ENCODE results near the gene TBC1D2B.
"Not testable (repeated sequence)": the region's sequence is repeated elsewhere in the genome, so short reads cannot be mapped to it uniquely, and the experiment has no call there.

TBC1D2B gene

GRCh38 chr15:78002996-78003395 is 74.5 kb downstream of the TBC1D2B start:
- no peak for DNase-seq (ENCODE audit: low spot score)

- DNase-seq (ENCODE audit: low spot score): no peak
Observed at GRCh38 chr15:78001656-78002055, 75.9 kb downstream of the TBC1D2B start.

DNA sequence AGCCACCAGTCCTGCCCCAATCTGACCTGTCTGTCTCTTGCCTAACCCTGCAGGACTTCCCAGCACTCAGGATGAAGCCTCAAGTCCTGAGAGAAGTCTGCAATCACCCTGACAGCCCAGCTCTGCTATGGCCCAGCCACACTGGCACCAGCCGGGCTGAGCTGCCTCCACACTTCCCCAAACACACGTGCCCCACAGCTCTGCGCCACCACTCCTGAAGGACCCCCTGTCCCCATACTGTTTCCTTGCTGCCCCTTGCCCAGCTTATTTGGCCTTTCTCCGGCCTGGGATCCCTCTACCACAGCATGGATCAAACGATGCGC is 76.6 kb downstream of the TBC1D2B start:
- no peak for DNase-seq (ENCODE audit: low spot score)

DNA sequence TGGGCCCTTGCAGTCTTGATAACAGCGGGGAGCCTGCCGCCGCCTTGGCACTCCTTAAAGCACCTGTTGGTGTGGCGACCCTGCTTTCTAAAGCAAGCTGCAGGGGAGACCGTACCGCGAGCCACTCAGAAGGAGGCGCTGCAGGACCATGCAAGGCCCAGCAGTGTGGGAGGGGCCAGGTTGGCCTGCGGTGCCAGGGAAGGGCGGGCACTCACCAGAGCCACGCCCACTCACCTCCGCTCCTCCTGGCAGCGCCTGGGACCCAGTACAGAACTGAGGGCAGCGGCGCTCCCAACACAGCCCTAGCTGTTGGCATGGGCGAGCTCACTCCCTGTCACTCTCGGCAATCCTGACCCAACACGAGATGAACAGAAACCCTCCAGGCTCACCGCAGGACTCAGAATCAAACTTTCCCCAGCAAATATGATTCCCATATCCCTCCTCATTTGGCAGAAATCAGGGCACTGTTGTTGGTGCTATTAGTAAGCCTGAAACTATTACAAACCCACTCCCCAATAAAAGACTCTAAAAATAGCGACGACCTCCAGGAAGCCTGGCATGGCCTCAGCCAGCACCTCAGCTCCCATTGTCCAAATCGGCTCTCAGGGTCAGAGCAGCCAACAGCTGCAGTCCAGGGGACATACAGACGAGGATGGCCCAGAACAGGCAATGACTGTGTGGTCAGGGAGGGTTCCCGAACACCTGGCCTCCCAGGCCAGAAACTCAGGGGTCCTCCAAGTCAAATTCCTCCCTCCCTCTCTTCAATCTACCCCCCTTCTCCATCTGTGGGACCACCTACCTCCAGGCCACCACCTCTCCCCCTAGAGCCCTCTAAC is 77.2 kb downstream of the TBC1D2B start:
- DNase-seq (ENCODE audit: low spot score): peak; percentile 94

DNA sequence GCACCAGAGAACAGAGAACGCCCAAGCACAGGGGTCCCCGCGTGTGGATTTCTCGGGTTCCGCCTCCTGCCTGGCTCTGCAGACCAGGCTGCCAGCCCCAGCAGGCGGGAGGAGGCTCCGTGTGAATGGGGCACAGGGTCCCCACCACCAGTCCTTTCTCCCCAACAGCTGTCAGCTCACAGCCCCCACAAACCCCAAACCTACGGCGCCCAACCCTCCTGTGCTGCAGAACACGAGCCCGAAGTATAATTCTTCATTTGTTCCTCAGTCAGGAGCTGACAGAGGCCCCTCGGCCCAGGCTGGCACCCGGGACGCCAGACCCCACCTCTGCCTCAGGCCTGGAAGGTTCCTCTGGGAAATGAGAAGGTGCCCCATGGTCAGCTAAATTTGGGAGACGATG is 78.0 kb downstream of the TBC1D2B start:
- DNase-seq (ENCODE audit: low spot score): no peak

- no peak for DNase-seq (ENCODE audit: low spot score)
Observed at GRCh38 chr15:77998592-77998991, 78.9 kb downstream of the TBC1D2B start.

DNA sequence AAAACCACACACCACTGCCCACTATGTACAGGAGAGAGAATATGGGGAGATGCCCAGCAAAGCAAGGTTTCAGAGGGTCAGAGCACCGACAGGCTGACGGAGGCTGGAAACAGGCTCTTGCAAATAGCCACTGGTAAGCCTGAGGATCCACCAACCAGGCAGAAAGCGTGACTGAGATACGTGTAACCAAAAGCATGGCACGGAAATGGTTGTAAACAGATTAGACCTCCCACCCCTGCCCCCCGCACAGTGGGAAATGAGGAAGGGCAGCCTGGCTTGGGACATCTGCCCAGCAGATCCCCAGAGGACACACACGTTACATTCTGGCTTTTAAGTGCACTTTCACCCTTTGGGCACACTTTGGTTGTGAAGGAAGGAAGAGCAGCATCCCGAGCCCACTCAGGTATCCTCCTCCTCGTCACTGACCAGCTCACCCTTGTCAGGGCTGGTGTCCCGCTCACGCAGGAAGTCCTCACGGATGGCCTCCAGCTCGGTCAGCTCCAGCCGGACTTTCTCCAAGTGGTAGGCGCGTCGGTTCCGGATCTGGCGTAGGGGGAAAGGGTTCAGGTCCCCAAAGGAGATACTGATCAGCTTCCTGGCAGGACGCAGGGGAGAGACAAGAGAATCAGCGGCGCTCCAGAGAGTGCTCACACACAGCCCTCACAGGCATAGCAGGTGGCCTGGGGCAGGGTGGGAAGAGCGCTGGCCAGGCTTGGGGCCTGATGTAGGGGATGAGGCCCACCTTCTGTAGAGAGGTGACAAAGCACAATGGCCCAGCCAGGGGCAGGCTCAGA is 79.6 kb downstream of the TBC1D2B start:
- DNase-seq (ENCODE audit: low spot score): not testable (repeated sequence)

- not testable (repeated sequence) for DNase-seq (ENCODE audit: low spot score)
Observed at GRCh38 chr15:77997221-77997620, 80.3 kb downstream of the TBC1D2B start.

DNA sequence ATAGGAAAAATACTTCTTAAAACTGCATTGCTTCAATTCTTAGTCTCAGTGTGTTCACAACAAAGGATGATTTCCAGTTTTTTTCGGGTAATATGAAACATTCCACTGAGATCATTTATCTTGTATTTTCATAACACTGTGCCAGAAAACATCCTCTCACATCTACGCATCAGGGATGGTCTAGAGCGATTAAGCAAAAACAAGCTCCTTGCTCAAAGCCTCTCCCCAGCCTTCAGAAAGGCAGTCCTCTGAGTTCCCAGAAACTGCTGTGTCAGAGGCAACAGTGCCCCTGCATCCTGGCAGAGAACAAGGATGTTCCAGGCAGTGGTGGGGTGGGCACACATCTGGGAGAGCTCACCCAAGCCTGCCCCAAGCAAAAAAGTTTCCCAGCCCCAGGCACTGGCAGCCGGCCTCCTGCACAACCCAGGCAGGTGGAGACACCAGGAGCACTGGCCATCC is 80.8 kb downstream of the TBC1D2B start:
- DNase-seq (ENCODE audit: low spot score): not testable (repeated sequence)

GRCh38 chr15:77996226-77996625 is 81.3 kb downstream of the TBC1D2B start:
- DNase-seq (ENCODE audit: low spot score): not testable (repeated sequence)

DNA sequence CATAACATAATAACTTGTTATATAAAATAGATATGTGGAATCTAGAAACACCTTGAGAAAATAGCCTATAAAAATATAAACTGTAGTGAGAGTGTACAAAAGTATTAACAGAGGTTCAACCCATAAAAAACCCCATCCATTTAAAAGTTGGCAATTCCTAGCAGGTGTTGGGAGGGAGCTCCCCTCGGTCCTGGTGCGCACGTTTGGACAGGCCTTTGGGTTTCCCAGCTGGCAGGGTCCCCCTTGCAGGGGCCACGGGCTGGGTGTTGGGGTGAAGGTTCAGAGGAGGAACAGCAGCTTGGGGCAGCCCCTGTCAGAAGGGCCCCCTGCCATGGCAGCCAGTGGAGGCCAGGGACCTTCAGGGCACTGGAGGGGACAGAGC is 82.0 kb downstream of the TBC1D2B start:
- not testable (repeated sequence) for DNase-seq (ENCODE audit: low spot score)

- DNase-seq (ENCODE audit: low spot score): not testable (repeated sequence)
Observed at GRCh38 chr15:77994893-77995536, 82.5 kb downstream of the TBC1D2B start.

DNA sequence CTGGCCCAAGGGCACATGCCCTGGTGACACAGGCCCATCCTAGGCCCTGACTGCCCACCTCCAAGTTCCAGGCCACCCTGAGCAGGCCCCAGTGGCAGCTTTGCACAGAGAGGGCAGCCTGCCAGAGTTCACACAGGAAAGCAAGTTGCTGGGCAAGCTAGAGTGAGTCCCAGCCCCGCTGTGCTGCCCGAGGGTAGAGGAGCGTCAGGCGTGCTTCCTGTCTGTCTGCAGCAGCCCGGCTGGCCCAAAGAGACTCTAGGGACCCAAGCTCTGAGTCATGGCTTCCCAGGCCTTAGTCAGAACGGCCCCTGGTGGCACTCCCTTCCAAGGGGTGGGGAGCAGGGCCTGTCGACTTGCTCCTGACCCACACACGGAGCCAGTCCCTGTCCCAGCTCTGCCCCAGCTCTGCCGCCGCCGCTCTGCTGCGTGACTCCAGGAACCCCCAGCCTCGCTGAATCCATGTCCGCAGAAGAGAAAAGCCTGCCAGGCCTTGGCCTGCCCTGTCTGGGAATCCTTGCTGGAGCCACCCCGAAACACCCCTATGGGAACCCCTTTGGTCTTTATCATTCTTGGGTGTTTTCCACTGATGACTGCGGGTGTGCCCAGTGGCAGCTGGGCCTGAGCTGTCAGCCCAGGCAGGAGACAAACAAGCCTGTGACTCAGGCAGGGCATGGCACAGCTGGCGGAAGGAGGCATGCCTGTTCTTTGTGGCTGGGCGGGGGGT is 83.4 kb downstream of the TBC1D2B start:
- DNase-seq (ENCODE audit: low spot score): not testable (repeated sequence)

DNA sequence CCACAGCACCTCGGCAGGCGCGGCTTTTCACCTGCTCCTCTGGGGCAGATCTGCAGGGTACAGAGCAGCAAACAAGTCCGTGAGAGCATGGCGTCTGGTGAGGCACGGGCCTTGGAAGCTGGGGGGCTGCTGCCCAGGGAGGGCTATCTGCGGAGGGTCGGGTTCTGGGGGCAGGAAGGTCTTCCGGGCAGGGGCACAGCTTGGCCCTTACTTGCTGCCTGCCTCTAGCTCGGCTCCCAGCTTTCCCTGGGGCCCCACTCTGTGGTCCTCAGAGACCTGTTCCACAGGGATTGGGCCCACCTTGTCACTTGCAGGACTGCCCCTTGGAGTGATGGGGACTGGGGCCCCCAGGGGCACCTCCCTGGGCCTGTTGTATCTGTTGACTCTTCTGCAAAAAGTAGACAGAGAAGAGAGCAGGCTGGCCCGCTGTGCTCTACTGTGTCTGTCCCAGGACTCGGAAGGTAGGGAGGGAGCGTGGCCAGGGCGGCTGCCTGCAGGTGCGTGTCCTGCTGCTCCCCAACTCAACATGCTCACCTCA is 84.1 kb downstream of the TBC1D2B start:
- DNase-seq (ENCODE audit: low spot score): no peak

DNA sequence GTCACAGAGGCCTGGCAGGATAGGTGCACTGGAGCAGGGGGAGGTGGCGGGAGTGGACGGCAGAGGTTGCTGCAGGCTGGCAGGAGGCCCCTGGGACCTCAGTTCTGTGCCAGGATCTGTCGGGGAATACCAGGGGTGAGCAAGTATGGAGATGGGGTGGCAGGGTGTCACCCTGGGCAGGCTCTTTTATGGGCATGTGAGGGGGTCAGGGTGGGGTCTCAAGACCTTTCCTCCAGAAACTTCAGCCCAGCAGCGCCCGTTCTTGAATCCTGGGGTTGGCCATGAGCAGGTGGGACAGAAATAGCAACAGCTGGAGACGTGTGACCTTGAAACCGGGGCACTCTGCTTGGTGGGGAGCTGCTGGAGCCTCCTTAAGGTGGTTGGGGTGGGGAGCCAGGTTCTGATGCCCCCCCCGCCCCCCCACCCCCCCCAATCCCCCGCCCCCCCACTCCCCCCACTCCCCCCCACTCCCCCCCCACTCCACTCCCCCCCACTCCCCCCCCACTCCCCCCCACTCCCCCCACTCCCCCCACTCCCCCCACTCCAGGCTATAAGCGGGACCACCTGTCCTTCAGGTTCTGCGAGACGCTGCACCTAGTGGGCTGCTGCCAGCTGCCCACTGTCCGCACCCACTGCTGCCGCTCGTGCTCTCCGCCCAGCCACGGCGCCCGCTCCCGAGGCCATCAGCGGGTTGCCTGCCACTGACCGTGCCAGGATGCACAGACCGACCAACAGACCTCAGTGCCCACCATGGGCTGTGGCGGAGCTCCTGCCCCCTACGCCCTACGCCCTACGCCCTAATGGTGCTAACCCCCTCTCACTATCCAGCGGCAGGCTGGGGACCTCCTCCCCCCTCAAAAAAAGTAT is 84.9 kb downstream of the TBC1D2B start:
- DNase-seq (ENCODE audit: low spot score): no peak

GRCh38 chr15:77991658-77992201 is 85.8 kb downstream of the TBC1D2B start:
- DNase-seq (ENCODE audit: low spot score): not testable (repeated sequence)

DNA sequence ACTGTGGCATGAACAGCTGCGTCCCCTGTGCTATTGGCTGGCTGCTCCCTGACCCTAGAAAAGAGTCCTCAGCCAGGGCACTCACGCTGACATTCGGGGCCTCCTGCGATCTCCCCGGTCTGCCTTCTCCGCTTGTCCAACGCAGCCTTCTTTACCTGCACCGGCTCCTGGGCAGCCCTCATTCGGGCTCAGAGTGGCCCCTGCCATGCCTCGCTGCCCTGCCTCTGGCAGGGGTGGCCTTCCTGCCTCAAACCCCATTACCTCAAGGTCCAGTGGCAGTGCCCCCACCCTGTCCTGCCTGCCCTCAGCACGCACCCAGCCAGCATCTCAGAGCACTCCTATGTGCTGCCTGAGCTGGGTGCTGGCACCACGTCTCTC is 86.5 kb downstream of the TBC1D2B start:
- no peak for DNase-seq (ENCODE audit: low spot score)

DNA sequence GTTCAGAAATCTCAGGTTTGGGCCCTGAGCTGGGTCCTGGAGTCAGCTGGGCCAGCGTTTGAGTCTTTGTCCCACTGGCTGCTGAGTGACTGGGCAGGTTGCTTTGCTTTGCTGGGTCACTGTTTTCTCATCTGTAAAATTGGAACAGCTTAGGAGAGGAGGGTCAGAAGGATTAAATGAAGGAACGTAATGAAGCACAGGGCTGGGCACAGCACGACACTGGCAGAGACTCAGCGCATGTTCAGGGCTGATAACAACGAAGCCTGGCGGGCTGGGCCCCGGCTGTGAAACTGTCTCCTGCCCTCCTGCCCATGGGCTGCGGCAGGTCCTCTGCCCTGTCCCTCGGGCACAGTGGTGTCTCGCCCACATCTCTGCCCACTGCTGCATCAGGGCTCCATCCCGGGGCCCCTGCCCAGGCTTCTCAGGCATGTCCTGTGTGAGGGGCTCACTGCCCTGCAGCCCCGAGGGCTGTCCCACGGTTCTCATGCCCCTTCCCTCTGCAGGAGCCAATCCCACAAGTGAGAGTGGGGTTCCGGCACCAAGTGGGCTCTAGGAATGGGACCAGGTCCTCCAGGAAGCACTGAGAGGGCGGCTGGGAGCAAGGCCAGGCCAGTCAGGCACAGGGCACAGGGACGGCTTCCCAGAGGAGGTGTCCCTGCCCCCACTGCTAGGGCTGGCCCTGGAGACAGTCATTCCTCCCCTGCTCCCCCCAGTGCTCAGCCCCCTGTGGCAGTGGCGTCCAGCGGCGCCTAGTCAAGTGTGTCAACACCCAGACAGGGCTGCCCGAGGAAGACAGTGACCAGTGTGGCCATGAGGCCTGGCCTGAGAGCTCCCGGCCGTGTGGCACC is 88.0 kb downstream of the TBC1D2B start:
- no peak for DNase-seq (ENCODE audit: low spot score)

Measured in iPS-NIHi11 (cell line).